Activated naive CD8-positive, alpha-beta T cell treated with anti-CD3 and anti-CD28 coated beads, Interleukin-2, amount 50 U/mL, for 16 hours (primary cell): ENCODE results near the gene TRAPPC2L.

Source experiments
- DNase-seq: peaks from one replicate; pipeline ENCODE4 v3.0.0-alpha.2; 2020; ENCODE audit warnings: low read depth, low spot score

TRAPPC2L gene

GRCh38 chr16:88856828-88857727, at the start of gene TRAPPC2L, which contains the start of gene GALNS:
Gene TRAPPC2L, plus strand, starts transcription at chr16:88857127. Its CDS starts 24 bp downstream, at chr16:88857151.
Gene GALNS, minus strand, starts transcription at chr16:88856947. Its CDS starts 70 bp downstream, at chr16:88856877.
- peak; percentile 99 for DNase-seq

GRCh38 chr16:88807142-88807625, 49.7 kb upstream of the TRAPPC2L start:
- DNase-seq = no peak

DNA sequence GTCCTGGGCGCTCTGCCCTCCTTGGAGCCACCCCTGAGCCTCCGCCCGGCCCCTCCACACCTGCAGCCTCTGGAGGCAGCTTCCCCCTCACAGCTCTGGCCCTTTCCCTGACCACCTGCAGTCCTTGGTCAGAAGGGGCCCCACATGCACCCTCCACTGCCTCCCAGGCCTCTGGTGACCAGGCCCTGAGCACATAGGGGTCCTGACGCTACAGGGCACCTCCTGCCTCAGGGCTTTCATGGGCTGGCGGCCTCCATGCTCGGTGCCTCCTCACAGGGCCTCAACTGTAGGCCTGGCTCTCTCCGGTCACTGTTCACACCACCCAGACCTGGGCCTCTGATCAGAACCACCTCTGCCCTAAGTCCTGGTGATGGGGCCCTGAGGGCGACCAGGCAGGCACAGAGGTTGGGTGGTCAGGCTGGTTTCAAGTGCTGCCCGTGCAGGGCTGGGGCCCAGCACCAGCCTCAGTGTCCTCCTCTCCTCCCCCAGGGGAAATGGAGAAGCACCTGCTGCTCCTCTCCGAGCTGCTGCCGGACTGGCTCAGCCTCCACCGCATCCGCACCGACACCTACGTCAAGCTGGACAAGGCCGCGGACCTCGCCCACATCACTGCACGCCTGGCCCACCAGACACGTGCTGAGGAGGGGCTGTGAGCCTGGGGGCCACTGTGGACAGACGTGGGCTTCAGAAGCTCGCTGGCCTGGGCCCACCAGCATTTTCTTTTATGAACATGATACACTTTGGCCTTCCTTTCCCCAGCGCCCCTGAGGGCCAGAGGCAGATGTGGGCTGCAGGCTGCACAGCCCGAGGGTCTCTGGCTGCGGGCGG, 49.1 kb upstream of the TRAPPC2L start:
- no peak for DNase-seq

DNA sequence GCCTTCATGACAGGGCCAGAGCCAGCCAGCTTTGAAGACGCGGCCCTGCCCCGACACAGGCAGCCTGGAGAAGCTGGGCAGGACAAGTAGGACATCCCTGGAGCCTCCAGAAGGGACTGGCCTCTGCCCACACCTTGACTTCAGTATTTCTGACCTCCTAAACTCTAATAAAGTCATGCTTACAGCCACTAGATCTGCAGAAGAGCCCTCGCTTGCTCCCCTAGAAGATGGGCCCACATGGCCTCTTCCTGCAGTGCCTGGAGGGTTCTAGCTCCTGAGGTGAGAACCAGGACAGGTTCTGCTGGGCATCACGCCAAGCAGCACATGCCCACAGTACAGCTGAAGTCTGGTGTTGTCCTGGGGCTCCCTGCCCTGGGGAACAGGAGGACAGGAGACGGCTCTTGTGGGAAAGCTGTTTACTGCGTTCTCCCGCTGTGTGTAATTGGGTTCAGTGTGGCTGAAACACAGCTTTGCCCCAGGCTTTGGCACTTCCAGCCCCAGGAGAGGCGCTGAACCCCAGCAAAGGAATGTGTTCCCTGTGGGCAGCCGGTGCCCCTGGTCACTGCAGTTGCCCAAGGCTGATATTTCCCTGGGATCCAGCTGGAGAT, 47.8 kb upstream of the TRAPPC2L start:
- no peak for DNase-seq

DNA sequence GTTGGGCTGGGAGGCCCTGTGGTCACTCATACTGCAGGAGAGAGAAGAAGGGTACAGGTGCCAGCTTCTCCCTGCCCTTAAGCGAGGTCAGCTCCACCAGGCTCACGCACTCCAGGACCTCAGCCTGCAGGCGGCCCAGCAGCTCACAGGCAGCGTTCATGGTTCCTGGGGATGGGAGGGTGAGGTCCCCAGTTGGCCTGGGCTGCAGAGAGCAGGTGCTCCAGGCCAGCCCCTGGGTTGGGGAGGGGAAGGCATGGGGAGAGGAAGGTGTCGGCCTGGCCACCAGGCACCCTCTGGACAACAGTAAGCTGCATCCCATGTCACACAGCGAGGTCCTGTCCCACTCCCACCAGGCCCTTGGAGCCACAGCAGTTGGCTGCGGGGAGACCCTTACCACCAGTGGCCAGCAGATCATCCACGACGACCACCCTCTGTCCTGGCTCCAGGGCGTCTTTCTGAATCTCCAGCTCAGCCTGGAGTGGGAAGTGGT, 47.2 kb upstream of the TRAPPC2L start:
- no peak for DNase-seq

DNA sequence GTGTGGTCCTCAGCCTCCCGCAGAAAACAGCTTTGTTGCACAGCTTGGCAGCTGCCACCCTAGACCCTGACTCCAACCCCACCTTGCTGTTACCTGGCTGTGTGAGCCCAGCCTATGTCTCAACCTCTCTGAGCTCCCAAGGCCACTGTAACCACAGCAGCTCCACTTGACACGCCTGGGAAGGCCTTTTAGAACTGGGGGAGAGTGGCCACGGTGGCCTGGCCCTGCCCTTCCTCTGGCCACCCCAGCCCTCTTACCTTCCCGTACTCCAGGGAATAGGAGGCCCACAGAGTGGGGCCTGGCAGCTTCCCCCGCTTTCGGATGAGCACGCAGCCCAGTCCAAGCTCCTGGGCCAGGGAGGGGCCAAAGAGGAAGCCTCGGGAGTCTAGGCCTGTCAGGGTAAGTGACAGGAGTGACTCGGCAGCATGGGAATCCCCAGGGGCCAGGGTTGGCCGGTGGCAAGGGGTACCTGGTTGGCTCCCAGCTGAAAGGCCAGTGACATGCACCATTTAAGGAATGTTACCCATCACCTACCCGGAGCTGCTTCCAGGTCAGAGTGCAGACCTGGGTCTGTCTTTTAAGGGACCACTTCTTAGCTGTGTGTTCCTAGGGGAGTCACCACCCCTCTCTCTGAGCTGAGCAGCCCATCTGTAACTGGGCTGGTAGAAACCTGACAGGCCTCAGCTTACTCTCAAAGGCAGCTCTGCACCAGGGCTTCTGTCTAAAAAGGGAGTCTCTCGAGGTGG, 46.6 kb upstream of the TRAPPC2L start:
- no peak for DNase-seq

DNA sequence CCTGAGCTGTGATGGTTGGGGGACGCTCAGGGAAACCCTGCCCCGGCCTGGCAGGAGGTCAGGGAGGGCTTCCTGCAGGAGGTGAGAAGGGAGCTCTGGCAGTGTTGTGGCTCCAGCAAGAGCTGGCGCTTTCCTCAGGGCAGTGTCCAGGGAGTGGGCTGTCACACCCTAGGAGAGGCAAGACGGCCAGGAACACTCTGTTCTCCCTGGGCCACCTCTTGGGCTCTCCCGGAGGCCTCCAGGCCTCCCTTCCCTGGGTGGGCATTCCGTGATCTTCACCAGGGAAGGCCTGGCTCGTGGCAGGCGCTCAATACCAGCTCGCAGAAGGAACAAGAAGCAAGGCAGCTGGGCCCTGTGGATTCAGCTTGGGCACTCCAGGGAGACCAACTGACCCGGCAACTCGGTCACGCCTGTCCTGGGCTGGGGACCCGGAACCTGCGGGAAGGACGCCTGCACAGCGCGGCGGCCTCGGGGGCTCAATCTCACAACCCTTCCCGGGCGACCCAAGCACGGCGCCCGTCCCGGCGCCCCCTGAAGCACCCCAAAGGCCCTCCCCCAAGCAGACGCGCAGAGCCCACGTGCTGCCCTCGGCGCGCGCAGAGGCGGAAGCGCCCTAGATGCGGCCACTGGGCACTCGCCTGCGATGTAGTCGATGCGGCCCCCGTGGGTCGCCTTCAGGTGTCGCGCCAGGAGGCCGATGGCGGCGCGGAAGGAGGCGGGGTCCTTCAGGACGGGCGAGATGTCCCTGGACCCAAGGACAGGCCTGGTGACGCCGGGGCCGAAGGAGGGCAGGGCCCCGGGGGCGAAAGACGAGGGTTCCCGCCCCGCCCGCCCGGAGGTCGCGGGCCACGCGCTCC, 45.8 kb upstream of the TRAPPC2L start:
- peak; percentile 46 for DNase-seq

DNA sequence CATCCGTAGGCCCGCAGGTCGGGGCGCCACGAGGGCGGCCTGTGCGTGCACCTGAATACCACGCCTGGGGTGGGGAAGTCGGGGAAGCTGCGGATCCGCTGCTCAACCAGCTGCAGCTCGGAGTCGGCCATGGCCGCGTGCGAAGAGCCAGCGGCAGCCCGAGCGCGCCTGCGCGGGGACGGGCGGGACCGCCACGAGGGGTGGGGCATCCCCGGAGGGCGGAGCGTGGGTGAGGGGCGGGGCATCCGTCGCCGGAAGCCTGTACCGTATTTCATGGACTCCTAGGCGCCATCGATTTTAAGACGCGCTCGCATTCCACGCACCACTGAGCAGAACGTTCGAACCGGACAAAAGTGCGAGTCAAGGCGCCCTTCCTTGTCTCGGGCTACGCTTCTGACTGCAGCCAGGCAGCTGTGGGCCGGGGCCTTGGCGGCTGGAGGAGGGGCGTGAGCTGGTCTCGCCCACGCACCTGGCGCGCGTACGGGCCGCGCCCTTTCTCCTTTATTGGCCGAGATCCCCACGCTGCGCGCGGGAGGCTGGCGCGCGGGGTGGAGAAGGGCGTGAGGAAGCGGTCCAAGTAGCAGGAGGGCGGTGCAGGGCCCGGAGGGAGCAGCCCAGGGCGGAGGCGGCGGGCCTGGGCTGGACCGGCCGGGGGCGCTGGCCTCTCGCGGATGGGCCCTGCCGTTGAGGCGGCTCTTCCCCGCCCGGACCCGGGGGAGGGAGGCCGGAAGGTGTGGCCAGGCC, 45.0 kb upstream of the TRAPPC2L start, which contains the start of gene APRT:
Gene APRT, minus strand, starts transcription at position 160 of the 744 bp plus-strand sequence. Its CDS starts 29 bp downstream, at position 131.
- peak; percentile 94 for DNase-seq

DNA sequence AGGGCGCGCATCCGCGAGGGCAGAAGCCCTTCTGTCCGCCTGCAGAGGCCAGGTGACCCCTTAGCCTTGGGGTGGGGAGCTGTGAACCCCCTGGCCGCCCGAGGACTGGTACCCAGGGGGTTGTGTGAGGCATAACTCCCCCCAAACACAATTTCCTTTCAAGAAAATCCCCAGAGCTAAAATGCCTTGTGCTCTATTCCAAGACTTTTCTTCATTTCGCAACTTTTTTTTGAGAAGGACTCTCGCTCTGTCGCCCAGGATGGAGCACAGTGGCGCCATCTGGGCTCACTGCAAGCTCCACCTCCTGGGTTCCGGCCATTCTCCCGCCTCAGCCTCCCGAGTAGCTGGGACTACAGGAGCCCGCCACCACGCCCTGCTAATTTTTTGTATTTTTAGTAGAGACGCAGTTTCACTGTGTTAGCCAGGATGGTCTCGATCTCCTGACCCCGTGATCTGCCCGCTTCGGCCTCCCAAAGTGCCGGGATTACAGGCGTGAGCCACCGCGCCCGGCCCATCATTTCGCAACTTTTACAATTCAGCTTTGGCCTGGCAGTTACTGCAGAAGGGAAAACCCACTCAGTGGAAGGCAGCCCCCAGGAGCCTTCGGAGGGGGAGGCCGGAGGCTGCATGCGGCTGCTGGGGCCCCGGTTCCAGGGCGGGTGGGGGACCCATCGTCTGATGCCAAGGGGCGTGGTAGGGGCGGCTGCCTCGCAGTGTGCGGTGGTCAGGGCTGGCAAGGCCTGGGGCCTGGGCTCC, 44.2 kb upstream of the TRAPPC2L start:
- no peak for DNase-seq

DNA sequence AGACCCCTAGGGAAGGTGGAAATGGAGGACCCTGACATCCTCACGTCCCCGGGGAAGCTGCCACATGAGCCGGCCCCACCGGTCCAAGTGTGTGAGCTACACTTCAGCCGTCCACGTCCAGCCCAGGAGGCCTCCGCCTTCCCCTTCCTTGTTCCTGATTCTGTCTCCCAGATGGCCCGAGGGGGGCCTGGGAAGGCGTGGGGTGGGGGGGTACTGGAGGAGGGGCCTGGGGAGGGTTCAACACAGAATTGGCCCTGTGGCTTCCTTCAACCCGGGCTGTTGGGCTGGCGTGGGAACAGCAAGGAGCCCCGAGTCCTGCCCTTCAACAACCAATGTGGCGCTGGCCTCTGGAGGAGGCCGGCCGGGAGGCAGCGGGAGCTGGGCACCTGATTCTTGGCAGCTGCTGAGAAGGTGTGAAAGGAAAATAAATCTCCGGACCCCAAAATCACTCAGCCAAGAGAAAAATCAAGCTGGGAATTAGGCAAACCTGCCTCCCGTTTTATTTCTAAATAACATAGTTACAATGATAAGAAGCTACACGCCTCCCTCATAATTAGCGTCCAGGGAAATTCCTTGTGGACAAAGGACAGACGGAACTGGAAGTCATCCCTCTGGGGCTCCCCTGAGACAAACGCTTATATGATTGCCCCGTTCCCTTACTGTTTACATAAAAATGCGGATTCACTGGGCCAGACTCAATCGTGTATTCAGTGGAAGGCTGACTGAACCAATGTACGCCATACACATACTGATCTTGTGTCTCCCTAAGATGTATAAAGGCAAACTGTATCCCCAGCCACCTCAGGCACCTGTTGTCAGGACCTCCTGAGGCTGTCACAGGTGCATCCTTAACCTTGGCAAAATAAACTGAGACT, 43.4 kb upstream of the TRAPPC2L start:
- DNase-seq = no peak

GRCh38 chr16:88814144-88814502, 42.8 kb upstream of the TRAPPC2L start:
- no peak for DNase-seq

DNA sequence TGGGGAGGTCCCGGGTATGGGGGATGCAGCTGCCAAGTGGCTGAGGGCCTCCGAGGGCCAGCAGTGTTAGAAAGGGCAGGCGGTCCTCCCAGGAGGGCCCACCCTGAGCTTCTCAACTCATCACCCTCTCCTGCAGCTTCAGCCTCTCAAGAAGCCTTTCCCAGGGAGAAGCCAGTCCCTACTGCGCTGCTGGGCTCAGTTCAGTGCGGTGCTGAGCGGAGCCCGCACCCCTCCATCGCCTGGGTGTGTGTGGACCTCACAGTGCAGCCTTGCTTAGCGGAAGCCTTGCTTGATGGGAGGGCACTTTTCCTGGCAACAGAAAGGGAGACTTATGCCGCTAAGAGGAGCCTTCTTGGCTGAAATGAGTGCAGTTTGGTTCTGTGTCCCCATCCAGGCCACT, 41.7 kb upstream of the TRAPPC2L start:
- no peak for DNase-seq

DNA sequence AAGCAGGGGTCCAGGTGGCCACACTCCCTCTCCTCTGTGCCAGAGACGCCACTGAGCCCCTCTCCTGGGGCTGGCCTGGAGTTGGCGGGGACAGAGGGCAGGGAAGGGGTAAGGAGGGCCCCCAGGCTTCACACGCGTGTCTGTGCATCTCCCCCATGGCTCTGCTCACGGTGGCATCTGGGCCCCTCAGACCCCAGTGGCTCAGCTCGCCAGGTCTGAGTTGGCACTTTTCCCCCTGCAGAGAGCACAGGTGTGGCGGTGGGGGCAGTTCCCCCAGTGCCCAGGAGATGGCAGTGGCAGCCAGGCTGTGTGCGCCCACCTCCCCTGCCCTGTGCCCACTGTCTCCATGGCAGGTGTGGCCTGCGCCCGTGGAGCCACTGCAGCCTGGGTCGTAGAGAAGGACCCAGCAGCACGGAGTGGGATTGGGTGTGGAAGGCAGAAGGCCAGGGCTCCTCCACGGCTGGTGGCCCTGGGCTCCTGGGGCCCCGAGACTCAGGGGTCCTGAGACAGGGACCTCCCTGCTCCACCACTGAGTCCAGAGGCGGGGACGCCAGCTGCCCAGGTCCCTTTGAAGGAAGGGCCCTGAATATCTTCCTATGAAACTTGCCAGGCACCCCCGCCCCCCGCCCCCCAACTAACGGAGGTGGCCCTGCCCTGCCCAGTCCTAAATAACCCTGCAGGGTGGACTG, 40.9 kb upstream of the TRAPPC2L start:
- peak; percentile 19 for DNase-seq

DNA sequence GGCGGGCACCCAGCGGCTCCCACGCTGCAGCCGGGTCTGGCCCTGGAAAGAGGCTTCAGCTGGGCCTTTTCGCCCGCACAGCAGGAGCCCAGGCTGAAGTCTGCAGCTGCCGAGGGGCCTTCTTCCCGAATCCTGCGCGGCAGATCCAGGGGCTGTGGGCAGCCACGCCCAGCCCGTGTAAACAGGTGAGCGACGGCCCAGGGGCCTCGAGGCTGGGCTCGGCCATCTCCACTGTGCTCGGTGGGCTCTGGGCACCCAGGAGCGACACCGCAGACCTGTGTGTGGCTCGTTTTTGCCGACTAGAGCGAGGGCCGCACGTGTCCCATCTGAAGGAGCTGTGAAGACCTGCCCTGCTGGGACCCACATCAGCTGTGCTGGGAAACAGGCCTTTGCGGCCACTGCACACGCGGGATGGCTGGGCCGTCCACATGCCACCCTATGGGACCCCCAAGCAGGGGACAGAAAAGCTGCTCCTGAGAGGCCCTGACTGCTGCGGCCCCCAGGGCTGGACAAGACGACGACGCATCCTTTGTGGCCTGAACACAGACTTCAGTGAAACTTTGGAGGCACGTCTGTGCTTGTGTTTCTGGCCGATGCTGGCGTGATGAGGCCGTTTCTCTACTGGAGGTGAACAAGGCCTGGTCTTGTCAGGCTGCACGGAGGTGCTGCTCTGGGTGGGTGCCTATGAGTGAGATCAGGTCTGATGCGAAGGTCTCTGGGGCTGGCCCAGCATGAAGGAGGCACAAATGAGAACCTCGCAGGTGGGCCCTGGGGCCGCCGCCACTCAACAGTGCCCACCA, 40.0 kb upstream of the TRAPPC2L start:
- no peak for DNase-seq

DNA sequence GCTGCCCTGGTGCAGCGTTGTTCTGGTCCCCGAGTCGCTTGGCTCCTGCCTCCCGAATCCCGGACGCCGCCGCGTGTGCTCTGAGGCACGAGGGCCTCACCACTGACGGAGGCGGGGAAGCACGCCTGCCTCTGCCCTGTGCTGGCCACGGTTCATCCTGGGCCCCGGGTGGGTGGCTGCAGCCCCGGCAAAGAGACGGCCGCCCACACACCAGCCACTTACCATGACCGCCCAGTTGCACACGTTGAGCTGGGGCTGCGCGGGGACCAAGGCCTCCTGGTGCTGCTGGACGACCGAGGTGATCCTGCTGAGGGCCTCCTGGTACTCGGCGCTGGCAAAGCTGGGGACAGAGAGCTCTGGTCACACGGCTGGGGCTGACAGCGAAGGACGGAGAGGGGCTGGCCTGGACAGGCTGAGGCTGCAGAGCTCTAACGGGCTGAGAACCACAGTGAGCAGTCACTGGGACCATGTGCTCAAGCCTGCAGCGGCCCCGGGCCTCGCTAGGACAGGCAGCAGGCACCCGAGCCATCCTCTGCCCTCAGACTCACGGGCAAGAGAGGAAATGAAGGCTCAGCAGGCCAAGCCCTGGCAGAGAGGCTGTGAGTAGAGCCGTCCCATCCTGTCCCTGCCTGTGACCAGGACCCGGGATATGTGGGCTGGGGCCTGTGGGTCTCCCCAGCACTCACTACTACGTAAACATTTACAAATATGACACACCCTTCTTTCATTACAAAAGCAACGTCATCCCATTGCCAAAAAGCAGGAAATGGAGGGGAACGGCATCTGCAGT, 38.9 kb upstream of the TRAPPC2L start:
- DNase-seq = no peak
